HEK293 (cell line): ENCODE measurements around the gene GRB10.

Source experiments
- CTCF ChIA-PET: fragments of 350-600 bp; formaldehyde crosslinking; extraction: SDS; loops from one replicate; lab custom pipeline; 2021; ENCODE audit warnings: antibody characterized with exemption; lab: Yijun Ruan, JAX
- POLR2A ChIA-PET: fragments of 300-600 bp; formaldehyde crosslinking; extraction: SDS; loops from one replicate; lab custom pipeline; 2020; ENCODE audit warnings: antibody characterized with exemption, inconsistent platforms; lab: Yijun Ruan, JAX
- H3K27ac ChIP-seq: fragments of 200-500 bp; sonication (Bioruptor generic); 2 replicates; pipeline ENCODE4 v1.5.1; 2014; ENCODE audit warnings: low read depth, low read length, control low read depth, inconsistent platforms; ENCODE audit errors: extremely low read depth
- H3K36me3 ChIP-seq, 2 experiments: fragments of 200-500 bp in 1 of 2; sonication (Bioruptor generic) in 1 of 2; 1 replicate in 1 of 2; 2 replicates in 1 of 2; pipeline ENCODE4 v1.5.1; 2014 to 2017; ENCODE audit warnings: inconsistent platforms in 2 of 2, low read length in 2 of 2; ENCODE audit not compliant: control insufficient read depth in 2 of 2, insufficient read depth in 1 of 2
- H3K4me1 ChIP-seq: fragments of 200-500 bp; sonication (Bioruptor generic); 2 replicates; pipeline ENCODE4 v1.5.1; 2014; ENCODE audit warnings: mild to moderate bottlenecking, low read length, inconsistent platforms; ENCODE audit not compliant: control insufficient read depth, insufficient read depth
- H3K4me3 ChIP-seq: 2 replicates; pipeline ENCODE4 v1.5.1; 2011; ENCODE audit warnings: low read depth, mild to moderate bottlenecking, control low read depth, low read length, moderate library complexity
- H3K9me3 ChIP-seq: fragments of 200-500 bp; sonication (Bioruptor generic); 2 replicates; pipeline ENCODE4 v1.5.1; 2014; ENCODE audit warnings: low read depth, low read length, inconsistent platforms; ENCODE audit not compliant: control insufficient read depth, insufficient read depth
- GLIS1 ChIP-seq: fragments of 450-650 bp; formaldehyde crosslinking; IDR thresholded peaks from 2 replicates; pipeline ENCODE4 v1.5.1; 2016; ENCODE audit warnings: missing biosample characterization, missing genetic modification characterization
- HOXA7 ChIP-seq: sonication (generic); formaldehyde crosslinking; IDR thresholded peaks from 2 replicates; pipeline ENCODE4 v1.8.1; 2022; ENCODE audit warnings: missing genetic modification reagents, borderline replicate concordance
- HOXD13 ChIP-seq: sonication (generic); formaldehyde crosslinking; IDR thresholded peaks from 2 replicates; pipeline ENCODE4 v1.8.0; 2022; ENCODE audit warnings: missing genetic modification reagents, borderline replicate concordance
- KLF8 ChIP-seq: fragments of 450-650 bp; formaldehyde crosslinking; IDR thresholded peaks from 2 replicates; pipeline ENCODE4 v1.5.1; 2016; ENCODE audit warnings: missing biosample characterization, missing genetic modification characterization
- MEIS1 ChIP-seq: sonication (generic); formaldehyde crosslinking; IDR thresholded peaks from 2 replicates; pipeline ENCODE4 v1.8.1; 2022; ENCODE audit warnings: missing genetic modification reagents, mild to moderate bottlenecking, borderline replicate concordance
- PBX3 ChIP-seq: sonication (generic); formaldehyde crosslinking; IDR thresholded peaks from 2 replicates; pipeline ENCODE4 v1.8.1; 2022; ENCODE audit warnings: mild to moderate bottlenecking, moderate library complexity, missing genetic modification reagents
- TRIM28 ChIP-seq: IDR thresholded peaks from 2 replicates; pipeline ENCODE4 v1.6.1; 2011; ENCODE audit warnings: low read length, control low read depth, borderline replicate concordance
- ZBTB26 ChIP-seq: fragments of 450-650 bp; formaldehyde crosslinking; optimal IDR thresholded peaks from 2 replicates; pipeline ENCODE3; 2016; ENCODE audit warnings: missing biosample characterization, mild to moderate bottlenecking, missing genetic modification characterization
- ZBTB7A ChIP-seq: fragments of 450-650 bp; formaldehyde crosslinking; IDR thresholded peaks from 2 replicates; pipeline ENCODE4 v1.5.1; 2016; ENCODE audit warnings: low read depth, missing biosample characterization, missing genetic modification characterization
- ZNF121 ChIP-seq: fragments of 450-650 bp; formaldehyde crosslinking; IDR thresholded peaks from 2 replicates; pipeline ENCODE4 v1.5.1; 2016; ENCODE audit warnings: missing biosample characterization, missing genetic modification characterization
- ZNF138 ChIP-seq: fragments of 450-650 bp; formaldehyde crosslinking; IDR thresholded peaks from 2 replicates; pipeline ENCODE4 v1.5.1; 2016; ENCODE audit warnings: missing biosample characterization, missing genetic modification characterization, borderline replicate concordance
- ZNF221 ChIP-seq: fragments of 450-650 bp; formaldehyde crosslinking; IDR thresholded peaks from 2 replicates; pipeline ENCODE4 v1.5.1; 2017; ENCODE audit warnings: missing biosample characterization, missing genetic modification characterization, borderline replicate concordance
- ZNF239 ChIP-seq: fragments of 450-650 bp; formaldehyde crosslinking; IDR thresholded peaks from 2 replicates; pipeline ENCODE4 v1.5.1; 2016; ENCODE audit warnings: missing biosample characterization, missing genetic modification characterization
- ZNF24 ChIP-seq: fragments of 450-650 bp; formaldehyde crosslinking; IDR thresholded peaks from 2 replicates; pipeline ENCODE4 v1.5.1; 2016; ENCODE audit warnings: missing biosample characterization, missing genetic modification characterization
- ZNF248 ChIP-seq: fragments of 450-650 bp; formaldehyde crosslinking; IDR thresholded peaks from 2 replicates; pipeline ENCODE4 v1.5.1; 2017; ENCODE audit warnings: missing biosample characterization, missing genetic modification characterization
- ZNF280D ChIP-seq: fragments of 450-650 bp; formaldehyde crosslinking; IDR thresholded peaks from 2 replicates; pipeline ENCODE4 v1.5.1; 2016; ENCODE audit warnings: missing biosample characterization, missing genetic modification characterization
- ZNF350 ChIP-seq: fragments of 450-650 bp; formaldehyde crosslinking; IDR thresholded peaks from 2 replicates; pipeline ENCODE4 v1.5.0; 2017; ENCODE audit warnings: missing biosample characterization, mild to moderate bottlenecking, missing genetic modification characterization
- ZNF354C ChIP-seq: fragments of 450-650 bp; formaldehyde crosslinking; IDR thresholded peaks from 2 replicates; pipeline ENCODE4 v1.5.1; 2016; ENCODE audit warnings: missing biosample characterization, missing genetic modification characterization, low read depth, borderline replicate concordance
- ZNF37A ChIP-seq: fragments of 450-650 bp; IDR thresholded peaks from 2 replicates; pipeline ENCODE4 v1.5.1; 2018; ENCODE audit warnings: missing biosample characterization, missing genetic modification characterization
- ZNF521 ChIP-seq: fragments of 450-650 bp; formaldehyde crosslinking; IDR thresholded peaks from 2 replicates; pipeline ENCODE4 v1.5.1; 2017; ENCODE audit warnings: missing biosample characterization, mild to moderate bottlenecking, missing genetic modification characterization
- ZNF555 ChIP-seq: fragments of 450-650 bp; formaldehyde crosslinking; conservative IDR thresholded peaks from 2 replicates; pipeline ENCODE4 v1.5.1; 2017; ENCODE audit warnings: missing biosample characterization, mild to moderate bottlenecking, missing genetic modification characterization, inconsistent platforms
- ZNF558 ChIP-seq: fragments of 450-650 bp; formaldehyde crosslinking; IDR thresholded peaks from 2 replicates; pipeline ENCODE4 v1.5.1; 2016; ENCODE audit warnings: missing biosample characterization, missing genetic modification characterization
- ZNF561 ChIP-seq: fragments of 450-650 bp; IDR thresholded peaks from 2 replicates; pipeline ENCODE4 v1.5.1; 2018; ENCODE audit warnings: missing biosample characterization, missing genetic modification characterization, borderline replicate concordance
- ZNF610 ChIP-seq: fragments of 450-650 bp; formaldehyde crosslinking; IDR thresholded peaks from 2 replicates; pipeline ENCODE4 v1.5.1; 2016; ENCODE audit warnings: missing biosample characterization, missing genetic modification characterization, borderline replicate concordance
- ZNF701 ChIP-seq: fragments of 450-650 bp; formaldehyde crosslinking; IDR thresholded peaks from 2 replicates; pipeline ENCODE4 v1.5.1; 2016; ENCODE audit warnings: missing biosample characterization, missing genetic modification characterization
- ZNF785 ChIP-seq: fragments of 450-650 bp; formaldehyde crosslinking; IDR thresholded peaks from 2 replicates; pipeline ENCODE4 v1.5.1; 2016; ENCODE audit warnings: missing biosample characterization, missing genetic modification characterization
- ZNF830 ChIP-seq: fragments of 450-650 bp; IDR thresholded peaks from 2 replicates; pipeline ENCODE4 v1.5.0; 2018; ENCODE audit warnings: missing biosample characterization, missing genetic modification characterization, low read depth, mild to moderate bottlenecking, moderate library complexity

Gene GRB10

GRCh38 chr7:50690541-50691011 is 92.1 kb downstream of the GRB10 start:
- no peak overlapping the region for H3K27ac ChIP-seq
- TF ChIP-seq ZNF248 (no peak), ZNF521 (tag by site-specific recombination) (no peak), ZNF610 (tag by site-specific recombination) (no peak), TRIM28 (no peak), ZNF555 (tag by site-specific recombination) (no peak), ZNF785 (no peak), ZNF354C (no peak), ZNF280D (no peak), MEIS1 (CRISPR knock-in tag) (no peak), ZBTB7A (no peak), HOXA7 (CRISPR knock-in tag) (no peak), ZNF558 (tag by site-specific recombination) (no peak), ZNF239 (tag by site-specific recombination) (no peak), ZNF701 (tag by site-specific recombination) (no peak), KLF8 (tag by site-specific recombination) (no peak), HOXD13 (CRISPR knock-in tag) (no peak)
- TF ChIP-seq, all 188 proteins: peak for 0
- ChIA-PET CTCF (interaction anchor here (0.6 kb wide), 1 partner anchor 91 kb away, joined by 3 read pairs; no protein-coding TSS in a partner anchor), POLR2A (no interaction called here)
- Histone ChIP-seq H3K4me3 (no peak overlapping the region), H3K36me3 (peaks cover 0 to 12% of the 10 kb centered on the region in 2 experiments; a peak in 2 of 3 replicates), H3K9me3 (no peaks in the 10 kb centered on the region), H3K4me1 (no peaks in the 10 kb centered on the region)

GRCh38 chr7:50688226-50688590 is 94.5 kb downstream of the GRB10 start:
- Histone ChIP-seq H3K27ac (no peak overlapping the region), H3K4me3 (no peak overlapping the region), H3K36me3 (peaks cover 0 to 9% of the 10 kb centered on the region in 2 experiments; a peak in 2 of 3 replicates), H3K9me3 (no peaks in the 10 kb centered on the region), H3K4me1 (no peaks in the 10 kb centered on the region)
- CTCF ChIA-PET, result no interaction called here
- POLR2A ChIA-PET, result no interaction called here
- TF ChIP-seq ZNF24 (tag by site-specific recombination), result no peak
- no peak for TF ChIP-seq KLF8 (tag by site-specific recombination)
- no peak for TF ChIP-seq ZNF350 (tag by site-specific recombination)
- TF ChIP-seq ZNF37A (tag by site-specific recombination), result no peak
- no peak for TF ChIP-seq ZNF830 (tag by site-specific recombination)
- no peak for TF ChIP-seq ZNF138 (tag by site-specific recombination)
- no peak for TF ChIP-seq ZNF610 (tag by site-specific recombination)
- no peak for TF ChIP-seq ZBTB26 (tag by site-specific recombination)
- no peak for TF ChIP-seq ZNF561 (tag by site-specific recombination)
- no peak for TF ChIP-seq PBX3 (CRISPR knock-in tag)
- no peak for TF ChIP-seq GLIS1 (tag by site-specific recombination)
- no peak for TF ChIP-seq ZNF121
- TF ChIP-seq ZNF221, result no peak
